Subcutaneous adipose tissue (tissue), 4 donors: Measurements from ENCODE around the gene MARCO. TPM values are rescaled to one million over a fixed set of nuclear protein-coding genes. Genes with fewer than 3 reads are reported as not detected.

Source experiments
- CTCF ChIP-seq: fragments of 450-650 bp; IDR thresholded peaks from one replicate; pipeline ENCODE4 v1.5.1; 2016; ENCODE audit warnings: low read depth, mild to moderate bottlenecking, control low read depth, antibody characterized with exemption, moderate library complexity
- total RNA-seq, 4 donors: library from RNA; depleted of rRNA; stranded (reverse); fragments of >200 nt; gene quantifications; one replicate each; pipeline ENCODE4 v1.1.0, GENCODE V29; 2016

Gene MARCO
- total RNA-seq, 4 donors from 2014 or later, result 19.6 to 84.8 (median 22.7) TPM

- no peak for TF ChIP-seq CTCF
Measured at GRCh38 chr2:119013671-119014070, 71.7 kb downstream of the MARCO start.

GRCh38 chr2:119015845-119016244 is 73.9 kb downstream of the MARCO start:
- no peak for TF ChIP-seq CTCF

GRCh38 chr2:119019521-119019920 is 77.5 kb downstream of the MARCO start:
- TF ChIP-seq CTCF, result no peak

GRCh38 chr2:119022678-119023077 is 80.7 kb downstream of the MARCO start:
- TF ChIP-seq CTCF, result no peak

GRCh38 chr2:119023534-119023933 is 81.5 kb downstream of the MARCO start:
- TF ChIP-seq CTCF, result no peak

GRCh38 chr2:119024152-119024551 is 82.2 kb downstream of the MARCO start:
- no peak for TF ChIP-seq CTCF

- no peak for TF ChIP-seq CTCF
Measured at GRCh38 chr2:119024568-119024967, 82.6 kb downstream of the MARCO start.
